Dermis blood vessel endothelial cell (primary cell): ENCODE results near the gene MLLT1. TPM values are rescaled to one million over a fixed set of nuclear protein-coding genes. Genes with fewer than 3 reads are reported as not detected.

Source experiments
- DNase-seq: peaks from one replicate; pipeline ENCODE4 v3.0.0; 2010
- total RNA-seq: library from RNA; depleted of rRNA; stranded (reverse); fragments of >200 nt; gene quantifications from 2 replicates; pipeline ENCODE4 v1.2.3, GENCODE V29; 2014

MLLT1 gene
- total RNA-seq, 1 donor from 2014 or later: 5.1 TPM

DNA sequence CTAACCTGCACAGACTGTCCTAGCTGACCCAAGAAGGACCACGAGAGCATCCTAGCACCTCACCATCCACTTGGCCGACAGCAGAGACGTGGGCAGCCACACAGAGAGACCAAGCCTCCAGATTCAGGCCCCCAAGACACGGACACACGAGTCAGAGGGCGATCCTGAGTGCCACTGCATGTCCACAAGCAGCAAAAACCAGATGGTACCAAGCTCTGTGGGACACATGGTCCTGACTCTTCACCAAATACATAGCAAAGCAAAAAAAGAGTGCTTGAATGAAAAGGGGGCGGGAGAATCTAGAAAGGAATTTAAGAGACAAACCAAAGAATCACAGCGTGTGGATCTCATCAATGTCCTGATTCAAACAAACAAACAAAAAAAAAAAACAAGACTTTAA lies 45.2 kb downstream of the MLLT1 start:
- no peak for DNase-seq

DNA sequence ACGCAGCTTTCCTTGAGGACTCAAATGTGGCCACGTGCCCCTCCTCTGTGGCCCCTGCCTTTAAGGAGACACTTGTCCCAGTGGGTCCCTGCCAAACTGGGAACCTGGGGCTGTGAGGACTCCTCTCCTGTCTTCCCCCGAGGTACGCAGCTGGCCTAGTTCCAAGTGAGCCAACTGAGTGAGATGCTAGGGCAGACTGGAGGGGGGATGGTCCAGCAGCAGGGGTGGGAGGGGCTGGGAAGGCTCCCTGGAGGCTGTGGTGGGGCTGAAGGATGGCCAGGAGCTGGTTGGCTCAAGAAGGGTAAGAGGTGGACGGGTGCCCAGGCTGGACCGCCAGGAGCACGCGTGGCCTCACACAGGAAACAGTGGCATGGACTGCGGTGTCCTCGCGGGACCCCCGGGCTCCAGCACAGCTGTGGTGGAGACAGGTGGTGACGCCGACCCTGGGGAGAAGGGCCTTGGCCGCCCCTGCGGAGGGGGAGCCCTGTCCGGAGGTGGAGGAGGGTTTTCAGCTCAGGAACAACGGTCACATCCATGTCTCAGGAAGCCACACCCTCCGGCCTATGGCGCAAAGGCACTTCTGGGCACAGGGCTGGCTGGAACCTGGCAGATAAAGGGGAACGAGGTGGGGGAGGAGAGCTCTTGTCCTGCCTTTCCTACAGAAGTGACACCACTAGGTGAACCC lies 45.8 kb downstream of the MLLT1 start:
- peak; percentile 29 for DNase-seq

DNA sequence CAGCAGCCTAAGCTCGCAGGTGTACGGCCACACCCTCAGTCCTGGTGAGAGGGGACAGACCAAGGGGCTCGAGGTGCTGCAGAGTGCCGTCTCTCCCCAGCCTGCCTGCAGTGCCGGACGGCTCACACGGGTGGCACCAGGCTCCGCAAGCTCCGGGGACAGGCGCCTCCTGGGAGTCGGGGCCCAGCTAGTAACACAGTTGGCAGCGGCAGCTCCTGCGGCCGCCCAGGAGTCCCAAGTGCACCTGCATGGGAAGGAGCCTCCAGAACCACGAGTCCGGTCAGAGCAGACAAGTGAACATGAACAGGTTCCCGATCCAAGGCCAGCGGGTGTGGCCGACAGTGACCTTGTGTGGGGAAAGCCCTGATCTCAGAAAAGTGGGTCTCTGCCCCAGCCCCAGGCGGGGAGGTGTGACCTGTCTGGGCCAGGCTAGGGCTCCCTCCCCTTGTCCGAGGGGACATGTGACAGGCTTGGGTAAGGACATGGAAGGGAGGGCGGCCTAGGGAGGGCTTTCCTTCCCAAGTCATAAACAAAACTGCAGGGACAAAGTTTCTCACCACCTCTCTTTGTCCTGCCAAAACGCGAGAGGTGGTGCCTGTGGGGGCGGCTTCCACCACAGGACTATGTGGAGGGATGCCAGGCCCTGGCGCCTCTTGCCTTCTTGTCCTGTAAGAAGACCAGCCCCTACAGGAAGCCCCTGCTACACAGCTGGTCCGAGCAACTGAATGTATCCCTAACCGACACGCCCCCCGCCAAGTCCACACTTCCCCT lies 46.5 kb downstream of the MLLT1 start:
- peak; percentile 68 for DNase-seq

DNA sequence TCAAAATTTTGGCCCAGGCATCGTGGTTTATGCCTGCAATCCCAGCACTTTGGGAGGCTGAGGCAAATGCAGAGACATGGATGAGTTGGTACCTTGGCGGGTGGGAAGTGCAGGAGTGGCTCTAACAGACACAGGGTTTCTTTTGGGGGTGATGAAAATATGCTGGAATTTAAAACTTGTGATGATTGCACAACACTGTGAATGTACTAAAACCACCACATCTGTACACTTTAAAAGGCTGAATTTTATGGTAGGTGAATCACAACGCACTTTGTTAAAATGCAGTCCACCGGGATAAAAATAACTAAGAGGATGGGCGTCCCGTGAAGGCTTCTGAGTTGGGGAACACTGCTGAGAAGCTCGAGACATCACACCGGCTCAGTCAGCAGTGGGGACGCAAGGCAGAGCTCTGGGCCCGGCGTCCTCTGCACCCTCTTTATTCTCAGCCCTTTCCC lies 47.1 kb downstream of the MLLT1 start:
- DNase-seq: no peak

DNA sequence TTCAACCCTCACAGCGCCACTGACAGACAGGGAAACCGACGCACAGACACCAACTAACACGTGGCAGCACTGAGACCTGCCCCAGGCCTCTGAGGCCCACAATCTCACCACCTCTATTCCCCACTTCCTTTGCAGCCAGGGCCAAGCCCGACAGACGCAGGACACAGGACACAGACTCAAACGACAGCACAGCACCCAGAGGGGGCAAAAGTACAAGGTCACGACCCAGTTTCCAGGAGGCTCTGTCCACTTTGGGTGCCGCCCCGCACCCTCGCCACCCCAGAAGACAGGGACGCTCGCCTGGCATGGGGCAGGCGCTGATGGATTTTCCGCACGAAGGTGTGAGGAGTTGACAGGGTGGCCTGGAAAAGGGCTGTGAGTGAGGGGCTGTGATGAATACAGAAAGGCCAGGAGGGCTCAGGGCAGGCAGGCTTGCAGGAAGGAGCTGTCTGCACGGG lies 48.8 kb downstream of the MLLT1 start:
- no peak for DNase-seq

DNA sequence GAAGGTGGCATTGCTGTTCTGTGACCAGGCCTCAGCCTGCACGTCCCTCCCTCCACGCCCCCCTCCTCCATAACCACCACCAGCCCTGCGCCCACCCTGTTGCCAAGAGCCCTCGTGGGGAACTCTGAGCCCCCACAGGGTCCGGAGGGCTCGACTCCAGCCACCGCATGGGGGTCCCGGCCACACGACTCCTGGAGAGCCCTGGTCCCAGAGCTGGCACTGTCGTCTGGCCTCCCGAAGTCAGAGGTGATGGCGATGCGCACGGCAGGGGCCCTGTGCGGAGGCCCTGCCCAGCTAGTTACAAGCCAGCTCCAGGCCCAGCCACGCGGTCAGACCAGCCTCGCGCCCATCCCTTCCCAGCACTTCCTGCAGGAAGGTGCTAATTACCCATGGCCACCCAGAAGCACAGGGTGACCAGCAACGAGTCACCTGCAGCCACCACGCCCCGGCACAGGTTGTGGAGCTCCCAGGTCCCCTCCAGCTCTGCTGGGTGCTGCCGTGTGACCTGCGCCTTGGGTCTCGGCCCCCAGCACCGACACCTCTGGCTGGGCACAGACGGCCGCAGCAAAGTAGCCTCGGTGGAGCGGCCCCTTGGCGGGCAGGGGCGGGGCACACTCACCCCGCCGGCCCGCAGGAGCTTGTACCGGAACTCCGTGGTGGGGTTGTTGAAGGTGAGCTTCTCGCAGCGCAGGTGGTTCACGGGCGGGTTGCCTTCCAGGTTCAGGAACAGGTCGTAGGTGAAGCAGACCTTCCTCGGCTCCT lies 49.6 kb downstream of the MLLT1 start:
- DNase-seq: no peak

DNA sequence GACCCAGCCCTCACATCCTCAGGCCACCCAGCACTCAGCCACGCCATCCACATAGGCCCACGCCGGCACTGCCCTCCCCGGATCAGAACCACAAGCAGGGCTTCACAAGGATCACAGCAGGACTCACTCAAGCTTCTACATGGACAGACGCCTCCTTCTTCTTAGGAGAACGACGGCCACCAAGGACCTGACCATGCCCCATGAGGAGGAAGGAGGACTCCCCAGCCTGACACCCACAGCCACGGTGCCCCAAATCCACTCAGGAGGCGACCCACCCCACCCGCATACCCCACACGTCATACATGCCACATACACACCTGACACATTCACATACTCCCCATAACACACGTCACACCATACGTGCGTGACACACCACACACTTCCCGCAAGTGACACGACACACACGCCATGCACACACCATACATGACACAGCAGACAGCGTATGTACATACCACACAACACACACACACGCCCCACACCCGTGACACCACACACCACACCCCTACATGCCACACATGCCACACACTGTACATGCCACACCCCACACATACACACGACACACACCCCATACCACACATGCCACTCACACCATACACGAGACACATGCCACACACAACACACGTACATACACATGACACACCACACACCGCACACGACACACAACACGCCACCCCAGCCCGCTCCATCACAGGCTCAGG lies 50.4 kb downstream of the MLLT1 start:
- DNase-seq: no peak

DNA sequence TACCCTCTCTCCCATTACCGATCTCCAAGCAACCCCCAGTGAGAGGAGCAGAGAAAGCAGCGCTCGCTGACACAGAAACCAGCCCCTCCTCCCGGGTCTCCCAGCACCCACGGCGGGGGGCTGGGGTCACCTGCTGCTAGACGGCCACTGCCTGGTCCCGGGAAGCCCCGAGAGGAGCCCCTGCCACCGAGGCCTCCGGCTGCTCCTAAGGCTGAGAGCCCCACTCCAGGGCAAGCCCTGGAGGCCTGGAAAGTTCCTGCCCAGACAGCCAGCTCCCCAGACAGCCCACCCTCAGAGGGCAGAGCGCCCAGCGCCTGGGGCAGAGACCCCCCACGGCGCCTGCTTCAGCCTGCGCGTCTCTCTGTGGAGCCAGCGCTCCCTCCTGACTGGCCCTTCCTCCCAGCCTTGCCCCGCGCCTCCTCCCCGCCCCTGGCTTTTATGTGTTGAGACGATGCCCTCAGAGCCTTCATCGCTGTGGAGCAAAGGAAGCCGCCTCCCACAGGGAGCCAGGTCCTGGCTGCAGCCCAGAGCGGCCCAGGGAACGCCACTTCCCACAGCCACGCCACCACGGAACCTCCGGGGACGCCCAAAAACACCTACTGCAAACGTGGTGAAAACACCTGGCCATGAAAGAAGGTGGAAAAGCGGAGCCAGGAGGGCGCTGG lies 51.1 kb downstream of the MLLT1 start:
- no peak for DNase-seq

DNA sequence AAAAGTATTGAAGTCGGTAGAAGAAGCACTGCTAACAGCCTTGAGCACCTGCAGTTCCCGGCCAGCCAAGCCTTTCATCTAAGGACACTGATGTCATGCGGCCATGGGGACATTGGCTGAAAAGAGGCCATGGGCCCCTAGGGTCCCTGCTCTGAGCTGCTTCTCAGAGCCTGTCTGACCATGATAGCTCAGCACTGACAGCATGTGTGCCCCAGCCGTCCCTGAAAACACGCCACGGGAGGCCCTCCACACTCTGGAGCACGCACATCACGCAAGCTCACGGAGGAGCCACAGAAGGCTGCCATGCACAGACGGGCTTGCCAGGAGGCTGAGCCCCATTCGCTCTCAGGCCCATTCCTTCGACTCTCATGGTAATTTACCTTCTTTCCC lies 51.8 kb downstream of the MLLT1 start:
- no peak for DNase-seq

DNA sequence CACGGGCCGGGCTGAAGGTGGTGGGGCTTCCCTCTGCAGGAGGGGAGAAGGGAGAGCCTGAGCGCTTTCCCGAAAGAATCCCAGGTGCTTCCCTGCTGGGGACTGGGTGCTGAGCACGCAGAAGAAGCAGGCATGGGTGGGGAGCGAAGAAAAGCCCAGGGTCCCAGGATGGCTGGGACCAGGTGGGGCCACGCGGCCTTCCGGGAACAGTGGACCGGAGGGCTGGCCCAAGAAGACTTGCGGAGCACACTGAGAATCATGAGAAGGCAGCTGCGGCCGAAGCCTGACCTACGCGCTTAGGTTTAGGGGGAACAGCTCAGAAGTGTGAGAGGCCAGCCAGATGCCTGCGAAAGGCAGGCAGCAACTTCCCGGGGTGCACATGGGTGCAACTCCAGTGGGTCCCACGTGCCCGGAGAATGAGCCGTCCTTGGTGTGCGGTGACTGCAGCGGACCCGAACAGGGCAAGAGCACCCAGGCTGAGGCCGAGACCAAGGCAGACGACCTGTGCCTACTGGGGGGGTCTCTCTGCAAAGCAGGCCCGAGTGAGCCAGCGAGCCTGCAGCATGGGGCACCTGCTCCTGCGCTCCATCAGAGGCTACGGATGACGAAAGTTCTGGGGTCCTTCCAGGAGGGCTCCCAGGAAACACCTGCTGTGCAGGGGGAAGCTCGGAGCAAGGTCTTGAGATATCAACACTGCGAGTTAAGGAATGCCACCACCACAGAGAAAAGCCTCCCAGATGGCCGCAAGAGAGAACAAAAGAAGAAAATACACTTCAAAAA lies 52.4 kb downstream of the MLLT1 start:
- no peak for DNase-seq

DNA sequence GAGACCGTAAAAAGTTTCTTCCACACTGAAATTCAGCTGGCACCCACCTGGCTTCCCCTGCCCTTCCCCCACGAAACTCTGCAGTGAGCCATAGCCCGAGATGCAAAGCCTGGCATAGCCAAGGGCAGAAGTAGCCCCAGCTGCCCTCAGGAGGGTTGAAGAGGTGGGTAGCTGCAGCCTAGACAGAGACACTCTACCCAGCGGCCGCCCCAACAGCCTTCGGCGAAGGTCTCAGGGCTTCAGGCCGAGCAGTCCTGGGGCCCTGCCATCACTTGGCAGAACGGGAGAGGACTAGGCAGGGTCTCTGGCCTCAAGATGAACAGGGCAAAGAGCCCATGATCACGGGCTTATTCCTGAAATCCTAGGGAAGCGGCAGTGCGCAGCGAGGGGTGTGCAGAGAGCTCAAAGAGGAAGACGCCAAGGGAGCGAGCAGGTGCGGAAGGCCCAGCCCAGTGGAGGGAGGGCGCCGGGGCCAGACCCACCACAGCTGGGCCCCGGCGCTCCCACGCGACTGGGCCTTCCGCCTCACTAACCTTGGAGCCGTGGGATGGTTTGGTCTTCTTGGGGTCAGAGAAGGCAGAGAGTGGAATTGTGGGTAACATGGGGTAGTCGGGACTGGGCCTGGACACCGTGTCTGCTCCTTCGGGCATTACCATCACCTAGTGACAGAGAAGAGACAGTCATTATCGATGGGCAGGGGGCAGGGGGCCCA lies 53.2 kb downstream of the MLLT1 start:
- DNase-seq: no peak

DNA sequence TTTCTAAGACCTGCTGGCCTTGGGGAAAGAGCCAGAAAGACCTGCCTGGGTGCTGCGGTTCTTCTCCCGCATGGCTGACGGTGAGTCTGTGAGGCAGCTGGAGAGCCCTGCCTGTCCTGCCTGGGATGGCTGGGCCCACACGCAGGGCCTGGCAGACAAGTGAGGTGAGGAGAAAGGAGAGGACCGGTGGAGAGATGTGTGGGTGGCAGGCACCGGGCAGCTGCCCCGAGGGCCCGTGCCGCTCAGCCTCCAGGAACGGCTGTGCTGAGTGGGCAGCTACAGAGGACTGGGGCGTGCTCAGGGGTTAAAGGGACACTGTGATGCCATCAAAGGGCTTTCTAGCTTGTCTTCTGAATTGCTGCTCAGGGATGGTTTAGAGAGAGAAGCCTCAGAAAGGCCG lies 53.8 kb downstream of the MLLT1 start:
- DNase-seq: no peak

DNA sequence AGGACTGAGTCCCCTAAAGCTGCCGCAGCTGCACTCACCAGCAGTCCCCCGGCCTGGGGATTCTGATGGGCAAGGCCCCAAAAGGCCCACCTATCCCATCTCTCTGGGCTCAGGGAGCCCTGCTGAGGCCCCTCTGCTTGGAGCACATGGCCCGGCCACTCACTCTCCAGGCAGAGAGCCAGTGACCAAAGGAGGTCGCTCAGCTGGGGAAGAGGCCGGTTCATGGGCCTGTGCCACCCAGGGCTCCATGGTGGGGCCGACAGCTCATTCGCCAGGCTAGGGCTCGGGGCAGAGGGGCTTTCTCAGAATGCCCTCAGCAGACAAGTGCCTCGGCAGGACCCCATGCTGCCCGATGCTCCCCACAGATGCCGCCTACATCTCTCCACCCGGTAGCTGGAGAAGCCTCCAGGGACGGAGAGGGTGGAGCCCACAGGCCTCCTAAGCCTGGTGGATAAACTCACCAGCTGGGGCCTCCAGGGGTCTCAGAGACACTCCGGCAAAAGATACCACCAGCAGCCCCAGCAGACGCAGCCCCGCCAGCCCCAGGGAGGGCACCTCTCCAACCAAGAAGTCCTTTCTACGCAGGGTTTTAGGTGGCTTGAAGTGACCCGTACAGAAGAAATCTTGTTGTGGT lies 54.4 kb downstream of the MLLT1 start:
- DNase-seq: no peak

DNA sequence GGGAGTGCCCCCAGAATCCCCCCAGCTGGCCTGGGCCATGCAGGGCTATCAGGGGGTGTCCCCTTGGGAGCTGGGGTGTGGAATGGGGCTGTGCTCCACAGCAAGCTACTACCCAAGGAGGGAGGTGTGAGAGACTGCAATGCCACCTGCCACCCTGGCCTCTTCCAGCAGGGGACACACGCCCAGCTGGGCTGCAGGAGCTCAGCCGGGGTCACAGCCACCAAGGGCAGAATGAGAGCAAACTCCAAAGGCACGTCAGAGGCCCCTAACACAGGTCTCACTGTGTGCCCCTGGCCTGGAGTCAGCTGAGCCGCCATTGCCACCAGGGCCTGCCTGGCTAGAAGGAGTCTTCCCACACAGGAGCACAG lies 55.5 kb downstream of the MLLT1 start:
- no peak for DNase-seq

DNA sequence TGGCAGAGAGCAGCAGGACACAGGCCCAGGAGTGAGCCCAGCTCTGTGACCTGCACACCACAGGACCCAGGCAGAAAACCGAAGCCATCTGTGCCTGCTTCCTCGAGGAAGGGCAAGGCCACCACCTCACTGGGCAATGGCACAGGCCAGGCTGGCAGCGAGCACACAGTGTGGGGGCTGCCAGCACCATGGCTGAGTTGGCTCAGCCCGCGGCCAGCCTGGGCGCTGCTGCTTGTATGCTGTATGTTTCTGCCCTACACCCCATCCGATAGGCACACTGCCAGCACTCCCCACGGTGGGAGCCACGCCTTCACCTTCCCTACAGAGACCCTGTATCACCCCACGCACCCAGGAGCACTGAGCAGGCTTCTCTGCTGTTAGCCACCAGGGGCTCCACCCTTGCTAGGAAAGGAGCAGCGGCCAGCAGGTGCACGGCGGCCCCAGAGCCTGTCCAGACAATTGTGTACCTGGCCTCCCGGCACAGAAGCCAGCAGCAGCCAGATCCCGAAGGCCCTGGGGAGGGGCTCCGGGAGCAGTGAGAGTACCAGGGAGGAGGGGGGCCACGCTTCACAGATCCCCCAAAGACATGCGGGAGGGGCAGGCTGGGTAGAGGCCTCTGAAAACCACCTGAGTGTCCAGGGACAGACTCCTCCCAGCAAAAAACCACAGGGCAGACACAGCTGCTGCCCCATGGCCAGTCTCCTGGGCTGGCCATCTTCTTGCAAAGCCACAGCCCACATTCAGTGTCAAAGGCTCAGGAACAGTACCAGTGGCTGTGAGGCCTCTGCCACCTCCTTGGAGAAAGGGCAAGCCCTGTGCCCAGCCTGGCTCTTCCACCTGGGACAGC lies 56.1 kb downstream of the MLLT1 start:
- DNase-seq: peak; percentile 31

DNA sequence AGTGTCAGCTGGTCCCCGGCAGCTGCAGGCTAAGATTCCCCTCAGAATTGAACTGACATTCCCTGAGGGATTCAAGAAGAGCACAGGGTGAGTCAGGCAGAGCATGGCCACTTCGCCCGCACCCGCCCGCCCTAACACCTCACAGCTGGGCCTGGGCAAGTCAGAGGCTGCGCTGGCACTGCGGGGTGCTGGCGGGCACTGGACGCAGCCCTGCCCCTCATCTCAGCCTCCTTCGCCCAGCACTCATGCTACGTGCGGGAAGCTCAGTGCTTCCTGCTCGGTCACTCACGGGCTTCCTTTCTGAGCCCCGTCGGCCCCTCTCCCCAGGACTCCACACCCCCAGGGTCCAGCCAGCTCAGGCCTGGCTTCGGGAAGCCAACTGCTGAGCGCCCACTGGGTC lies 56.9 kb downstream of the MLLT1 start:
- DNase-seq: peak; percentile 61

DNA sequence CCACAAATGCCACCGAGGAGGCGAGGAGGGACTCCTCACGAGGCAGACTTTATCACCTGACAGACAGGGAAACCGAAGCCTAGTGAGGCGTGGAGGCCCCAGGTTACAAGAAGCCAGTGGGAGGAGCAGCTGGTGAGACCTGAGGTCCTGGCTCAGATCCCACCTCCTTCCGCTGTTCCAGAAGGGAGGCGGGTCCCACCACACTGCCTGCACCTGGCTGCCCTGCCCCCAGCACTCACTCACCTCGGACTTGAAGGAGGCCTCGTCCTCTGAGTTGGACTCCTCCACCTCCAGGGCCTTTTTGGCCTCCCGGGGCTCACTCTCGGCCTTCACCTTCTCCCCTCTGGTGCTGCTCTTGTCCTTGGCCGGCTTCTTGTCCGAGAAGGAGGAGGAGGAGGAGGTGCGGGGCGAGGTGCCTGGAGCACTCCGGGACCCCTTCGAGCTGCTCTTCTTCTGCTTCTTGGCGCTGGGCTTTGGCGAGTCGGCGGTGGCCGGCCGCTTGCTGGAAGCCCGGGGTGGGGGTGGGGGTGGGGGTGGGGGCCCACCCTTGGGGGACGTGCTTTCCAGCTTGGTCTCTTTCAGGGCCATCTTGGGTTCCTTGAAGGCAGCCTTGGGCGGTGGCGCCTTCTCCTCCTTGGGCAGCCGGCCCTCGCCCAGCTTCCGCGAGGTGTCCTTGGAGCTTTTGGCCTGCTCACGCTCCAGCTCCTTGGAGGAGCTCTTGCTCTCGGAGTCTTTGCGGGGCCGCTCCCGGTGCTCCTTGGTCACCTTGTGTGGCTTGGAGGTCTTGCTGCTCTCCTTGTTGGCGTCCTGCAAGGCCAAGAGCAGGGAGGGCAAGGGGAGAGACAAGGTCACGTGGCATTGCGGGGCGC lies 57.7 kb downstream of the MLLT1 start:
- no peak for DNase-seq

DNA sequence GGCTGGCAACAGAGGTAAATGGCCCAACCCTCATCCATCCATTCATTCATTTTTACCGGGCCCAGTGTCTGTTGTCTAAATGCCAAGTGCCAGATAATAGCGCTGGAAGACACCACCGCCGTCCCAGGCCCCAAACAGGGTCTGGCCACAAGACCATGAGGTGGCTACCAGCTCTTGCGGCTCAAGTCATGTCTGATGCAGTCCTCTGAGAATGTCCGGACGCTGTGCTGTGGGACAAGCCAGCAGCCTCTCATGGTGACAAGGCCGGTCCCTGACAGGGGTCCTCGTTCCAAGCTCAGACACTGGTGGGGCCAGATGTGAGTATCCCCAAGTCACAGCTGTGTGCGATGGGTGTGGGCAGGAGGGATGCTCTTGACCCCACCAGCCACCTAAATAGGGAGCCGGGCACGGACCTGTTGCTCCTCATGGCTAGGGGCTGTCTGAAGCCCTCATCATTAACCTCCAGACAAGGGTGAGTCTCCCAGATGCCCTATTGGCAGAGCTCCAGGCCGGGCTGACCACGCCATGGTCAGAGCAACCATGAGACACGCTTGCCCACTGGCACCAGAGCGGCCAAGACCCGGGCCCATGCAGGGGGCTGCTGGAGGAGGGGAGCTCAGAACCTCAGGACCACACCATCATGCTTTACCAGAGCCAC lies 58.4 kb downstream of the MLLT1 start:
- no peak for DNase-seq
